Diencephalon (tissue), 1 donor: ENCODE results near the gene GNGT2. TPM values are rescaled to one million over a fixed set of nuclear protein-coding genes. Genes with fewer than 3 reads are reported as not detected.

Experiments
- total RNA-seq: library from RNA; depleted of rRNA; stranded (reverse); fragments of >200 nt; gene quantifications from one replicate; pipeline ENCODE4 v1.2.3, GENCODE V29; 2014

The GNGT2 gene
- not detected for total RNA-seq

DNA sequence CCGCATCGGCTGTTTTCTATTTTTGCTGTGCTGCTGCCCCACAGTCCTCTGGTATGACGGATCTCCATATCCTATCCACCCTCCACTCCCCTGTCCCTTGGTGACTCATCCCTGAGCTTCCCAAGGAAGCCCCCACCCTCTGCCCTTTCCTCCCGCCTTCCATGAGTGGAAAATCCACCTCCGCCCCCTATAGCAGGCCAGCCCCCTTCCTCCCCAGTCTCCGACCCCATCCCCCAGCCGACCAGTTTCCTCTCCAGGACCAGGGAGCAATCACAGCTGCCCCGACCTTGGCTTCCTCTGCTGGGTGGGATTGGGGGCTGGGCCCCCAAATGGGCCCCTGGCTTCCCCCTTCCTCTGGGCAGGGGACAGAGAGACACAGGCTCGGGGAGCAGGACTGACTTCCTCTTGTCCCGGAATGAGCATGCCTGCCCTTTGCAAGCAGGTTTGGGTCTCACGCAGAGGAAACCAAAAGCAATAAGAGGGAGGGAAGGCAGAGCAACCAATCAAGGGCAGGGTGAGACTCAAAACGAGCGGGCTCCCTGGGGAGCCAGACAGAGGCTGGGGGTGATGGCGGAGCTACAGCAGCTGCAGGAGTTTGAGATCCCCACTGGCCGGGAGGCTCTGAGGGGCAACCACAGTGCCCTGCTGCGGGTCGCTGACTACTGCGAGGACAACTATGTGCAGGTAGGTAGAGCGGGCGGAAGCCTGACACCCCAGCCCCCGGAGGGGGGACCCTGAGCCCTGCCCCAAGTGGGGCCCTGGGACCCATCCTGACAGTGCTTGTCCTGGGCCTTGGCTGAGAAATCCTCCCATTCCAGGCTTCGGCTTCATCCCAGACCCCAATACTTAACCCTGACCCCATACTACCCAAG, at the start of gene GNGT2, which contains the start of gene ABI3:
TSS of gene GNGT2 (minus strand) at position 417 of the 872 bp plus-strand sequence. CDS start 3,152 bp downstream, outside the sequence.
TSS of gene ABI3 (plus strand) at position 550 of the 872 bp plus-strand sequence. CDS start at position 568, 18 bp downstream.

DNA sequence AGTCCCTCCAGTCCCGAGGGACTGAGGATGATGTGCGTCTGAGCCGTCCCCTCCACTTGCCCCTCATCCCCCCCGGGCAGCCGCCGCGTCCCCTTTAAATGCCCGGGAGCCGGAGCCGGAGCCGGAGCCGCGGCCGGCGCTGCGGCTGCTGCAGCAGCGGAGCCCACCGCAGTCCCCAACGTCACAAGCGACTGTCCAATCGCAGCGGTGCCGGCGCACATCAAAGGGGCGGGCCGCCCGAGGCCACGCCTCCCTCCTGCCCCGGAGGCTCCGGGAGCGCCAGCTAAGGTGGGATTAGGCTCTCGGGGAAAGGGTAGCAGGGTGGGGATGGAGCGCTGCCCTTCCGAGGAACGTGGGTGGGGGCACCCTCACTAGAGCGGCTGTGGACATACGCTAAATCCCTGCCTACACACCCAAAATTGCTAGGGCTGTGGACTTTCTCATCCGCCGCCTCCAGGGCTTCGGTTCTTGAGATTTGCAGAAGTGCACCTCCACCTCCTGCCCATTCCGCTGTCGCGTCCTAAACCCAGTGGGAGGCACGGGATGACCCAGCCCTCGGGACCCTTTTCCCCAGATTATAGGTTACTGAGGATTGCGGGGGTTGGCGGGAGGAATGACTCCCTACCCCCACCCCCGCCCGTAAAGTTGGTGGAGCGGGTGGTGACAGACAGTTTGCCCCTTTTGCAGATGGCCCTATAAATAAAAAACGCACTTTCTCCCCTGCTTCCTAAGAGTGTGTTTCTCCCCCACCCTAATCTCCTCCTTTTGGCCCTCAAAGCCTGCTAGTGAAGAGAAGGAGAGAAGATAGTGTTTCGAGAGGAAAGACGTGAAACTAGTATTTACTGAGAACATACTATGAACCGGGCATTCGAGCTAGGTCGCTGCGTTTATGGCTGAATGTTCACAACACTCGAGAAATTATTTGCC, 20.5 kb upstream of the GNGT2 start, which contains the start of gene PHOSPHO1:
TSS of gene PHOSPHO1 (minus strand) at position 152 of the 927 bp plus-strand sequence. CDS start 4,096 bp downstream, outside the sequence.

Other genes with a start within 250 kb of the GNGT2 start
- not detected for gene GIP, start 242.0 kb downstream of the GNGT2 start, total RNA-seq
- gene IGF2BP1, start 213.2 kb downstream of the GNGT2 start, total RNA-seq, result 2.8 TPM
- gene B4GALNT2, start 77.8 kb downstream of the GNGT2 start, total RNA-seq, result under 0.01 TPM
- gene ABI3, start 133 bp upstream of the GNGT2 start, total RNA-seq, result 0.92 TPM
- gene PHOSPHO1, start 20.2 kb upstream of the GNGT2 start, total RNA-seq, result 2.5 TPM
- 36.7 TPM for gene ZNF652, start 151.7 kb upstream of the GNGT2 start, total RNA-seq
- 61.1 TPM for gene PHB1, start 204.3 kb upstream of the GNGT2 start, total RNA-seq